Hepatocyte (in vitro differentiated cells): Measurements from ENCODE around the gene HMGXB4. TPM values are rescaled to one million over a fixed set of nuclear protein-coding genes. Genes with fewer than 3 reads are reported as not detected.

Source experiments
- DNase-seq: peaks from one replicate; pipeline ENCODE4 v3.0.0-alpha.2; 2016; ENCODE audit warnings: low spot score
- H2AFZ ChIP-seq: fragments of 200-600 bp; sonication (generic); 2 replicates; pipeline ENCODE4 v1.6.0; 2016; ENCODE audit warnings: antibody characterized with exemption, mild to moderate bottlenecking
- H3K27ac ChIP-seq: fragments of 200-600 bp; sonication (generic); 2 replicates; pipeline ENCODE4 v1.5.1; 2016; ENCODE audit warnings: mild to moderate bottlenecking
- H3K27me3 ChIP-seq: fragments of 200-600 bp; sonication (generic); 2 replicates; pipeline ENCODE4 v1.6.1; 2016
- H3K36me3 ChIP-seq: fragments of 200-600 bp; sonication (generic); replicated peaks from 2 replicates; pipeline ENCODE4 v1.5.1; 2016; ENCODE audit warnings: low read depth; ENCODE audit not compliant: insufficient read depth
- H3K4me1 ChIP-seq: fragments of 200-600 bp; sonication (generic); 2 replicates; pipeline ENCODE4 v1.5.1; 2016; ENCODE audit warnings: mild to moderate bottlenecking, moderate library complexity; ENCODE audit not compliant: insufficient read depth
- H3K4me2 ChIP-seq: fragments of 200-600 bp; sonication (generic); 2 replicates; pipeline ENCODE4 v1.6.0; 2016
- H3K4me3 ChIP-seq: fragments of 200-600 bp; sonication (generic); 2 replicates; pipeline ENCODE4 v1.5.1; 2016; ENCODE audit warnings: mild to moderate bottlenecking
- H3K79me2 ChIP-seq: fragments of 200-600 bp; sonication (generic); 2 replicates; pipeline ENCODE4 v1.6.0; 2017; ENCODE audit warnings: mild to moderate bottlenecking
- H3K9me2 ChIP-seq: fragments of 200-600 bp; sonication (generic); replicated peaks from 2 replicates; pipeline ENCODE4 v1.6.0; 2017; ENCODE audit warnings: mild to moderate bottlenecking; ENCODE audit not compliant: insufficient read depth
- H3K9me3 ChIP-seq: fragments of 200-600 bp; sonication (generic); 2 replicates; pipeline ENCODE4 v1.5.1; 2016; ENCODE audit warnings: low read depth, mild to moderate bottlenecking
- H4K20me1 ChIP-seq: fragments of 200-600 bp; sonication (generic); 2 replicates; pipeline ENCODE4 v1.6.0; 2016; ENCODE audit warnings: mild to moderate bottlenecking; ENCODE audit not compliant: insufficient read depth, poor library complexity, severe bottlenecking
- EZH2 ChIP-seq: fragments of 200-600 bp; sonication (generic); IDR thresholded peaks from 2 replicates; pipeline ENCODE4 v1.6.1; 2016; ENCODE audit warnings: antibody characterized with exemption, mild to moderate bottlenecking, borderline replicate concordance
- EZH2phosphoT487 ChIP-seq: fragments of 200-600 bp; sonication (generic); IDR thresholded peaks from one replicate; pipeline ENCODE4 v1.6.1; 2018; ENCODE audit warnings: antibody characterized with exemption, mild to moderate bottlenecking, low read depth, moderate library complexity; ENCODE audit not compliant: unreplicated experiment, severe bottlenecking
- WGBS: methylation state at CpG from one replicate; pipeline ENCODE4 v1.1.6; 2016; ENCODE audit warnings: low lambda C conversion rate; ENCODE audit errors: missing lambda C conversion rate; 5-methylcytosine and 5-hydroxymethylcytosine counted together
- polyA plus RNA-seq: library from polyadenylated mRNA; unstranded; fragments of >200 nt; fragmentation: Nextera tagmentation; extraction: Ambion mirVana; gene quantifications from 2 replicates; pipeline ENCODE4 v1.2.1, GENCODE V29; 2016
- total RNA-seq: library from RNA; depleted of rRNA; stranded (reverse); fragments of >200 nt; gene quantifications from 2 replicates; pipeline ENCODE4 v1.2.3, GENCODE V29; 2014
- TF ChIP-seq, protein P1 (sequence below): fragments of 200-600 bp; sonication (generic); IDR thresholded peaks from 2 replicates; pipeline ENCODE4 v1.5.1; 2016; ENCODE audit warnings: antibody characterized with exemption, mild to moderate bottlenecking; ENCODE audit not compliant: poor library complexity

HMGXB4 gene
- total and polyA plus RNA-seq, 2 experiments from 2014 or later = 17.2 to 19.0 TPM

DNA sequence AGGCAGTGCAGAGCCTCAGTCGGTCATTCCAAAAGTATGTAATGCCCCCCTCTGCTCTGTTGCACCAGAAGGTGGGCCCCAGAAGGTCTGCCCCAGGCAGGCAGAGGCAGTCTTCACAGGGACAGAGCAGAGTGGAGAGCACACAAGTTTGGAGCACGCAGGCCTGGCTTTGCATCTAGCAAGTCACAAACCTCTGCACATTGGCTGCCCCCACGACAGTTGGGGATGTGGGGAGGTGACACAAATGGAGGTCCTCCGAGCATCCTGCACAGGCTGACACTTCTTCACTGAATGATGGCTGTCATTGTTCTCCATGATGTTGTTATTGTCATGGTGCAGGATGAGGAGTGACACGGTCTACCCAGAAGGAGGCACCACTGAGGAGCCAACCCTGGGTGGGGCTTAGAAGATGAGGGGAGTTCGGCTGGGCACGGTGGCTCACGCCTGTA lies 54.3 kb downstream of the HMGXB4 start:
- Histone ChIP-seq H3K4me1 (peaks cover 40% of the 10 kb centered on the region), H3K9me2 (no peaks in the 10 kb centered on the region), H3K27ac (peak overlapping the region; percentile 94), H4K20me1 (peaks cover 46% of the 10 kb centered on the region), H2AFZ (no peak overlapping the region), H3K79me2 (peaks cover 83% of the 10 kb centered on the region), H3K4me2 (peak overlapping the region; percentile 69), H3K4me3 (no peak overlapping the region), H3K36me3 (no peaks in the 10 kb centered on the region), H3K9me3 (no peaks in the 10 kb centered on the region), H3K27me3 (no peaks in the 10 kb centered on the region)
- TF ChIP-seq EZH2phosphoT487 (no peak), EZH2 (no peak)
- TF ChIP-seq, protein P1, sequence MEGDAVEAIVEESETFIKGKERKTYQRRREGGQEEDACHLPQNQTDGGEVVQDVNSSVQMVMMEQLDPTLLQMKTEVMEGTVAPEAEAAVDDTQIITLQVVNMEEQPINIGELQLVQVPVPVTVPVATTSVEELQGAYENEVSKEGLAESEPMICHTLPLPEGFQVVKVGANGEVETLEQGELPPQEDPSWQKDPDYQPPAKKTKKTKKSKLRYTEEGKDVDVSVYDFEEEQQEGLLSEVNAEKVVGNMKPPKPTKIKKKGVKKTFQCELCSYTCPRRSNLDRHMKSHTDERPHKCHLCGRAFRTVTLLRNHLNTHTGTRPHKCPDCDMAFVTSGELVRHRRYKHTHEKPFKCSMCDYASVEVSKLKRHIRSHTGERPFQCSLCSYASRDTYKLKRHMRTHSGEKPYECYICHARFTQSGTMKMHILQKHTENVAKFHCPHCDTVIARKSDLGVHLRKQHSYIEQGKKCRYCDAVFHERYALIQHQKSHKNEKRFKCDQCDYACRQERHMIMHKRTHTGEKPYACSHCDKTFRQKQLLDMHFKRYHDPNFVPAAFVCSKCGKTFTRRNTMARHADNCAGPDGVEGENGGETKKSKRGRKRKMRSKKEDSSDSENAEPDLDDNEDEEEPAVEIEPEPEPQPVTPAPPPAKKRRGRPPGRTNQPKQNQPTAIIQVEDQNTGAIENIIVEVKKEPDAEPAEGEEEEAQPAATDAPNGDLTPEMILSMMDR = no peak
- no peak for DNase-seq
- WGBS = 85% methylated on average over 8 of the region's 8 CpGs

DNA sequence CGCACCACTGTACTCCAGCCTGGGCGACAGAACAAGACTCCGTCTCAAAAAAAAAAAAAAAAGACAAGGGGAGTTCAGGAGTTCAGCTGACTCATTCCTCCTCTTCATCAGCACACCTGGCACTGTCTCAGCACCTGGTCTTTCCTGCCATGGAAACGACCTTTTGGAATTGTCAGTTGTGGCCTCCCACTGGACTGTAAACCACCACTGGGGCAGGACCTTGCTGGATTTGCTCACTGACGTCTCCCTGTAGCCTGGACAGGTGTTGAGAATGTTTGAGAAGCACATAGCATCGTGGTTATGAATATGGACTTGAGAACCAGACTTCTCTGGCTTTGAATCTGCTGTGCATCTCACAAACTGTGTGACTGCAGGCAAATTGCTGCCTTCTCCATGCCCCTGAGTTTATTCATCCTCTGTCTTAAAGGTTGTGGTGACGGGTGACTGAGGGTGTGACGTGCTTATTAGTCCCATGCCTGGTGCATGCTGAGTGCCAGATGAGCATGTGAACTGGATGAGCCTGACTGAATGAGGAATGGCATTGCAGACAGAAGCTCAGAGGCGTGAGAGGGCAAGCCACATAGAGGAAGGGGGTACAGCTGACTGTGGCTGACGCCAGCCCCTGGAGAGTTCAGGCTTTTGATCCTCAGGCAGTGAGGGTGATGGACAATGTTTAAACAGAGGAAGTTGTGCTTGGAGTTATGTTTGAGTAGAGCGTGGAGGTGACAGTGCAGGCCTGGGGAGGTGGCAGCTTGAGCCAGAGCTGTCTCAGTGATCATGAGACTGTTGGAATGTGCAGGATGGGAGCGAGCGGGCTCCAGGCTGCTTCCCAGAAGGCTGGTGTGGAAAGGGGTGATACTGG lies 55.1 kb downstream of the HMGXB4 start:
- Histone ChIP-seq H3K27me3 (no peaks in the 10 kb centered on the region), H3K79me2 (peaks cover 83% of the 10 kb centered on the region), H3K9me2 (no peaks in the 10 kb centered on the region), H3K36me3 (no peaks in the 10 kb centered on the region), H3K4me1 (peaks cover 40% of the 10 kb centered on the region), H3K27ac (peak overlapping the region; percentile 94), H3K9me3 (no peaks in the 10 kb centered on the region), H3K4me3 (no peak overlapping the region), H4K20me1 (peaks cover 52% of the 10 kb centered on the region), H3K4me2 (peak overlapping the region; percentile 69), H2AFZ (no peak overlapping the region)
- 67% methylated on average over 13 of the region's 13 CpGs for WGBS
- peak; percentile 83 for DNase-seq
- TF ChIP-seq, protein P1 = no peak
- TF ChIP-seq EZH2phosphoT487 (no peak), EZH2 (no peak)

DNA sequence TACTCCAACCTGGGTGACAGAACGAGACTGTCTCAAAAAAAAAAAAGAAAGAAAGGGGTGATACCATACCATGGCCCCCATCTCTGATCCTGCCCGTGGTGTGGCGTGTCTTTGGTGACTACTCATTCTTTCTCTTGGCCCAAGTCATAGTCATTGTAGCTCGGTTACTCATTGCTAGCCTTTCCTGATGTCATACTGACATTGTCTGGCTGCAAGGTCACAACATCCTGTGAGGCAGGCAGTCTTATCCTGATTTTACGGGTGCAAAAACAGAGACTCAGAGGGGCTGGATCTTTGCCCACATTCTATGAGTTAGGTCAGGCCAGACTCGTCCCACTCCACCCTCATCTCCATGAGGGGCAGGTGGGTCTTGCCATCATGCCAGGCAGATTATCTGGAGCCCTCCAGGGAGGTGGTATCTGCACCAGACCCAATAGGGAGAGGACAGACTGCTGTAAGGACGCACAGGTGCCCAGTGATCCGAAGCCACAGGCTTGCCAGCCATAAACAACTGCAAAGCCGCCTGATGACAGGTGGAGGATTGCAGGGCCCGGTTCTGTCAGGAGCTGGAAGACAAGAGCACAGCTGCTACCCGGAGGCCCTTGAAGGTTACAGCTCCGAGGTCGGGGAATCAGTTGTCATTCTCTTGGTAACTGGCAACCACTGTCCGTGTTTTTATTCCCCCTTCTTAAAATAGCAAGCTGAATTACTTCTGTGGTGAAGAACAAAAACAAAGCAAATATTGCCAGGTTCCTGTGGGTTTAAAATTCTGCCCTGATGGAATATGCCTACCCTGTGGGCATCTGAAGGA lies 56.2 kb downstream of the HMGXB4 start:
- H3K36me3 ChIP-seq = no peaks in the 10 kb centered on the region
- no peaks in the 10 kb centered on the region for H3K27me3 ChIP-seq
- no peaks in the 10 kb centered on the region for H3K9me3 ChIP-seq
- no peak overlapping the region for H3K4me3 ChIP-seq
- peaks cover 72% of the 10 kb centered on the region for H3K79me2 ChIP-seq
- peak; percentile 44 for DNase-seq
- peak overlapping the region; percentile 32 for H3K4me2 ChIP-seq
- no peak overlapping the region for H2AFZ ChIP-seq
- WGBS = 75% methylated on average over 14 of the region's 14 CpGs
- peak overlapping the region; percentile 89 for H3K27ac ChIP-seq
- peaks cover 56% of the 10 kb centered on the region for H4K20me1 ChIP-seq
- TF ChIP-seq EZH2phosphoT487 = no peak
- no peak for TF ChIP-seq EZH2
- TF ChIP-seq, protein P1 = no peak
- no peaks in the 10 kb centered on the region for H3K9me2 ChIP-seq
- peaks cover 40% of the 10 kb centered on the region for H3K4me1 ChIP-seq
